HUDEP-2 (cell line): ENCODE measurements around the gene IL32.
A peak's percentile ranks its signal among the peaks of the same experiment; 100 is the strongest.
"Not testable (repeated sequence)": the region's sequence is repeated elsewhere in the genome, so short reads cannot be mapped to it uniquely, and the experiment has no call there.

Experiments used
- DNase-seq, 76 experiments: peaks; one replicate each; lab custom pipeline; 2025; ENCODE audit not compliant: unreplicated experiment in 76 of 76; lab: John Stamatoyannopoulos, UW

Gene IL32

GRCh38 chr16:3051009-3051408, 14.4 kb upstream of the IL32 start:
- no peak for DNase-seq

GRCh38 chr16:3051494-3051893, 13.9 kb upstream of the IL32 start:
- no peak for DNase-seq

DNA sequence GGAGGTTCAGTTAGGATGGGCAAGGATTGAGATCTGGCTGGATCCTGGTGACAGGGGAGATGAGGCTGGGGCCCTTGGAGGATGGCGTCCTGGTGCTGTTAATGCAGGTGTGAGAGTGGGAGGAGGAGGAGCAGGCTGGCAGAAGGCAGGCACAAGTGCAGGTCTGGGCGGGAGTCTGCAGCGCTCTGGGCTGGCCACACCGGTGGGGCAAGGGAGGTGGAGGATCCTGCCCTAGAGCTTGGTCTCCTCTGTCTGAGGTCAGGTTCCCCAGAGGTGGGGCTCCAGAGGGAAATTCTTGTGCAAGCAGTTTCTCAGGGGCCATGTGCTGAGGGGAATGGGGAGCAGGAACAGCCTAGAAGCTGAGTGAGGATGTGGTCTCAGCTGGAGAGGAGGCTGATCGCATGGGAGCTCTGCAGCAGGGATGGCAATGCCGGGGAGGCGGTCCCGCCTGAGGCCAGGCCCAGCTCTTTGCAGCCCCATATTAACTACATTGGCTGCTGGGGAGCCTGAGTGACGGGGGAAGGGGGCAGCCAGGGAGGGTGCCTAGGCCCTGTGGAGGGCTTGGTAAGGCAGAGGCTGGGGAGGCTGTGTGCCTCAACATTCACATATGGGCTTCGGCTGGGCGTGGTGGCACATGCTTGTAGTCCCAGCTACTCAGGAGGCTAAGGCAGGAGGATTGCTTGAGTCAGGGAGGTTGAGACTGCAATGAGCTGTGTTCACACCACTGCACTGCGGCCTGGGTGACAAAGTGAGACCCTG, 12.7 kb upstream of the IL32 start:
- not testable (repeated sequence) for DNase-seq

- not testable (repeated sequence) for DNase-seq
These were observed 12.1 kb upstream of the IL32 start for GRCh38 chr16:3053330-3053710.

DNA sequence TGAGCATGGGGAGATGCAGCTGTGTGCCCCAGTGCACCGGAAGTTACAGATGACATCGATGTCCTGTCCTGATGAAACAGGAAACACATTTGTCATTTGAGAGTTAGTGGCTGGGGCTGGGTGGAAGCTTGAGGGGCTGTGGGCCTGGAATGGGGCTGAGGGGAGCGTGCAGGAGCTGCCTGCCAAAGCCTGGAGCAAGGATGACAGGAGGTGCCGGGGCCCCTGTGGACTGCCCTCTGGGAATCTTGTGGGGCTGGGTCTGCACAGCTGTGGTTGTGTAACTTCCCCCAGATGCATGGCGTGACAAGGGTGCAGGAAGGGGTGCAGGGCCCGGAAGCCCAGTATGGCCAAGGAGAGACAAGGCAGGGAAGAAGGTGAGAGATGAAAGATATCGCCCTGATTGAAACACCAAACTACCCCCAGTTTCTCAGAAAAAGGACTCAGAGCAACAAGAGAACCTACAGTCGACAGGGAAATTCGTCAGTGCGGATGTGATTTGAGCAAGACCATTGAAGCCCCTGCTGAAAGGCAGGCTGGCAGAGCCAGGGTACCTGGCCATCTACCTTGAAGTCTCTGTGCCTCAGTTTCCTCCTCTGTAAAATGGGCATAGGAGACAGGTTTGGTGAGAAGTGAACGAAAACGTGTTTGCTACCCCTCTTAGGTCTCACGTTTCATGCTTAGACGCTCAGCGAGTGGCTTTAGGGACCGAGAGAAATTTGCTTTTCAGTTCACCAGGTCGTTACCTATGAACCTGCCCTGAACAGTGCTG, 10.3 kb upstream of the IL32 start:
- no peak for DNase-seq

GRCh38 chr16:3055734-3056115, 9.7 kb upstream of the IL32 start:
- not testable (repeated sequence) for DNase-seq

DNA sequence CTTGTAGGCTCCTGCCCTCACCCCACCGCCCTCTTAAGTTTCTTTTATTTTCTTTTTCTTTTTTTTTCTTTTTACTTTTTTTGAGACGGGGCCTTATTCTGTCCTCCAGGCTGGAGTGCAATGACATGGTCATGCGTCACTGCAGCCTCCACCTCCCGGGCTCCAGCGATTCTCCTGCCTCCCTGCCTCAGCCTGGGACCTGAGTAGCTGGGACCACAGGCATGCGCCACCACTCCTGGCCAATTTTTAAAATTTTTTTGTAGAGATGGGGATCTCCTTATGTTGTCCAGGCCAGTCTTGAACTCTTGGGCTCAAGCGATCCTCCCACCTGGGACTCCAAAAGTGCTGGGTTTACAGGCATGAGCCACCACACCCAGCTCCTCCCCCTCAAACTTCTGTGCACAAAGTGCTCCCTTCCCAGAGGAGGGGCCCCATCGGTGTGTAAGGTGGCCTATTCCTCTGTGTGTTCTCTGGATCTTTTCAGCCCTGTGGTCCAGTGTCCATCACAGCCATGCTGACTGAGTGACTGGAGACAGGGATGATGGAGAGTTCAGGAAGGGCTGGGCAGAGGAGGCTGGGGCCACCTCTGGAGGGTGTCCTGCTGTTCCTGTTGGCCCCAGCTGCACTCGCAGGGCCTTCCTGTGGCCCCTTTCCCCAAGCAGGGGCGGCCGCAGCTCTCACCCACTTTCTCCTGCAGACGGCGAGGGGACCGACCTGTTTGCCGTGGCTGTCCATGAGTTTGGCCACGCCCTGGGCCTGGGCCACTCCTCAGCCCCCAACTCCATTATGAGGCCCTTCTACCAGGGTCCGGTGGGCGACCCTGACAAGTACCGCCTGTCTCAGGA, 8.9 kb upstream of the IL32 start:
- no peak for DNase-seq

DNA sequence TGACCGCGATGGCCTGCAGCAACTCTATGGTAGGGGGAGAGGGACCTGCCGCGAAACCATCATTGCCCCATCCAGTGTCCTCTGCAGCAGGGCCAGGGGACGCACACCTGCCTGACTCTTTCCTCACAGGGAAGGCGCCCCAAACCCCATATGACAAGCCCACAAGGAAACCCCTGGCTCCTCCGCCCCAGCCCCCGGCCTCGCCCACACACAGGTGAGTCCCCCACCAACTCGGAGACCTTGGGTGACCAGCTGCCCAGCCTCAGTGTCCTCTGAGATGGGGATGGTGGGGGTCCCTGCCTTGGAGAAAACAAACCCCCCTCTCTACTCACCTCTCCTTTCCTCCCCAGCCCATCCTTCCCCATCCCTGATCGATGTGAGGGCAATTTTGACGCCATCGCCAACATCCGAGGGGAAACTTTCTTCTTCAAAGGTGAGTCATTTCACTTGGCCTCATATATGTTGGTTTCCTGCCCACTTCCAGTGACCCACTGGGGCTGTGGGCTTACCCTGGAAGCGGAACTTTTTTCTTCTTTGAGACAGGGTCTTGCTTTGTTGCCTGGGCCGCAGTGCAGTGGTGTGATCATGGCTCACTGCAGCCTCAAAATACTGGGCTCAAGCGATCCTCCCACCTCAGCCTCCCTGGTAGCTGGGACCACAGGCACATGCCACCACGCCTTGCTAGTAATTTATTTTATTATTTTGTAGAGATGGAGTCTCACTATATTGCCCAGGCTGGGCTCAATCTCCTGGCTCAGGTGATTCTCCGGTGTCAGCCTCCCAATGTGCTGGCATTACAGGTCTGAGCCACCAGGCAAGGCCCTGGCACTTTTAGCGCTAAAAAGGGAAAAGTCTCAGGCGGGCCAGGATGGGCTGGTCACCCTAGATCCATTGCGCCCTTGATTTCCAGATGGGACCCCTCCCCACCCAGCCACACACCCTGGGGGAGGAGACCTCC, 8.0 kb upstream of the IL32 start:
- DNase-seq = no peak

DNA sequence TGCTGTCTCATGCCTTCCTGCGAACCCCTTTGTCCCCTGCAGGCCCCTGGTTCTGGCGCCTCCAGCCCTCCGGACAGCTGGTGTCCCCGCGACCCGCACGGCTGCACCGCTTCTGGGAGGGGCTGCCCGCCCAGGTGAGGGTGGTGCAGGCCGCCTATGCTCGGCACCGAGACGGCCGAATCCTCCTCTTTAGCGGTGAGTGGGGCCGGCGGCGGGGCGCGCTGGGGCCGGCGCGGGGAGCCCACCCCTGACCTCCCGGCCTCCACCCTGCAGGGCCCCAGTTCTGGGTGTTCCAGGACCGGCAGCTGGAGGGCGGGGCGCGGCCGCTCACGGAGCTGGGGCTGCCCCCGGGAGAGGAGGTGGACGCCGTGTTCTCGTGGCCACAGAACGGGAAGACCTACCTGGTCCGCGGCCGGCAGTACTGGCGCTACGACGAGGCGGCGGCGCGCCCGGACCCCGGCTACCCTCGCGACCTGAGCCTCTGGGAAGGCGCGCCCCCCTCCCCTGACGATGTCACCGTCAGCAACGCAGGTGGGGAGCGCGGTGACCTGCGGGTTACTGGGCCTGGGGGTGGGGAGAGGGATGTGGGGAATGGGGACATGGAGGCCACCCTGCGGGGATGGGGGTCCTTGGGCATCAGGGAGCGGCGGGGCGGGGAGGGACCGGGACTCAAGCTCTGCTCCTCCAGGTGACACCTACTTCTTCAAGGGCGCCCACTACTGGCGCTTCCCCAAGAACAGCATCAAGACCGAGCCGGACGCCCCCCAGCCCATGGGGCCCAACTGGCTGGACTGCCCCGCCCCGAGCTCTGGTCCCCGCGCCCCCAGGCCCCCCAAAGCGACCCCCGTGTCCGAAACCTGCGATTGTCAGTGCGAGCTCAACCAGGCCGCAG, 7.1 kb upstream of the IL32 start:
- DNase-seq = peak in 11 of 76 experiments; percentile 5 to 44 (median 16)

- DNase-seq = peak in 68 of 76 experiments; percentile 8 to 84 (median 62)
These were observed 6.3 kb upstream of the IL32 start for GRCh38 chr16:3059041-3059722.

GRCh38 chr16:3059723-3060242, 5.7 kb upstream of the IL32 start:
- DNase-seq = no peak

- no peak for DNase-seq
These were observed 4.9 kb upstream of the IL32 start for GRCh38 chr16:3060339-3061127.

DNA sequence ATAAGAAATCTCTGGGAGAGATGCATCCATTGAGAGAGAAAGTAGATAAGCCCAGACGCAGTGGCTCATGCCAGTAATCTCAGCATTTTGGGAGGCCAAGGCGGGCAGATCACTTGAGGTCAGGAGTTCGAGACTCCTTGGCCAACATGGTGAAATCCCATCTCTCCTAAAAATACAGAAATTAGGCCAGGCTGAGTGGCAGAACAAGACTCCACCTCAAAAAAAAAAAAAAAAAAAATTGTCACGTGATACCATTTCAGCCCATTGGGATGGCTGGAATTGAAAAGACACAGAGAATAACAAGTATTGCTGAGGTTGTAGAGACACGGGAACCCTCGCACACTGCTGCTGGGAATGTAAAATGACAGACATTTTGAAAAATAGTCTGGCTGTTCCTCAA, 2.9 kb upstream of the IL32 start:
- DNase-seq = no peak

DNA sequence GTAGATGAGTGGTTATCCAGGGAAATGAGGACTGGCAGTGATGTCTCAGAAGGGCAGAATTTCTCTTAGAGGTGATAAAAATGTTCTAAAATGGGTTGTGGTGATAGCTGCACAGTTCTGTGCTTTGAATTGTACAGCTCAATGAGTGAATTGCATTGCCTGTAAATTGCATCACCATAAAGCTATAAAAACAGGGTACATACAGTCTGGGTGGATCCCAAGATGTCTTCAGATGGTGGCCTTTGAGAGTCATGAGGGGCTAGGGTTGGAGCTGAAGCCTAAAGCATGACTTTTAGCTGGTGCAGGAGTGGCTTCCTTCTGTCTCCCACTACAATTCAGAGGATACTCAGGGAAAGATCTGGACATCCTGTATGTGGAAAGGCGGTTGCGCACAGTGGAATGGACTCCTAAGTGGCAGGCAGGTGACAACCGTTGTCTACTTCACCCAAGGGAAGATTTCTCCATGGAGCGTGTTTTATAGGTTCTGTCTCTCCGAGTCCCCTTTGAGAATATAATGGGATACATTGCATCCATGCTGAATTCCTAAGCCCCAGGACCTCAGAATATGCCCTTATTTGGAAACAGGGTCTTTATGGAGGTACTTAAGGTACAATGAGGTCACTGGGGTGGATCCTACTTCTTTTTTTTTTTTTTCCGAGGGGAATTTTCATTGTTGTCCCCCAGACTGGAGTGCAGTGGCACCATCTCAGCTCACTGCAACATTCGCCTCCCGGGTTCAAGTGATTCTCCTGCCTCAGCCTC, 1.6 kb upstream of the IL32 start:
- DNase-seq = no peak

DNA sequence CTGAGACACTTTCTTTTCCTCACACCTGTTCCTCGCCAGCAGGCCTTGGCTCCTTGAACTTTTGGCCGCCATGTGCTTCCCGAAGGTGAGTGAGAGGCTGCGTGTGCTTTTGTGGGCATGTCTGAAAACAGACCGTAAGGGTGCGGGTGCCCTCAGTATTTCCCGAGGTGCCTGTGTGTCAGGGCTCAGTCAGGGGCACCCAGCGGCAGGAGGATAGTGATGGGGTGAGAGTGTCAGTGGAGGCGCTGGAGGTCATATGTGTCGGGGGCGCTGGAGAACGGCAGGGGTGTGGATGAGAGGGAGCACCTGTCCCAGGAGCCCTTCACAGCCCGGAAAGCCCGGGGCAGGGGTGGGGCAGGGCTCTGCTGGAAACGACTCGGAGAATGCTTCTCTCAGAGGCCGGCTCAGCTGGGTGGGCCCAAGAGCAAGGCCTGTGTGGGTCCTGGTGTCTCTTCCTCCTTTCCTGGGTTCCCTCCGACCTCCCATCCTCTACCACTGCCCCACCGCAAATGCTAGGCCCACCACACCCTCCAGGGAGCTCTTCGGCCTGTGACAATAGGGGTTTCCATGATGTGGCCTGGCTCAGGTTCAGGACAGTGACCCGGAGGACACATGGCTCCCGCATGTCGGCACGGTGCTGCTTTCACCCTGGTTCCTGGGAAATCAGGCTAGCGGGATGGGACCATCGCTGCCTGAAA, 451 bp downstream of the IL32 start:
- no peak for DNase-seq

GRCh38 chr16:3066440-3066748, 954 bp downstream of the IL32 start:
- DNase-seq = no peak
